SK-N-SH (cell line): ENCODE results near the gene PPP2R3C. TPM values are rescaled to one million over a fixed set of nuclear protein-coding genes. Genes with fewer than 3 reads are reported as not detected.

Experiments used
- CTCF ChIA-PET: fragments of 300-600, 350-600 bp; formaldehyde crosslinking; extraction: SDS; loops from one replicate; lab custom pipeline; 2021; lab: Yijun Ruan, JAX
- POLR2A ChIA-PET: fragments of 350-600 bp; sonication (Branson Sonifier 250); formaldehyde crosslinking; extraction: SDS; loops from one replicate; lab custom pipeline; 2020; ENCODE audit warnings: antibody characterized with exemption, inconsistent platforms; lab: Yijun Ruan, JAX
- DNase-seq: peaks from one replicate; pipeline ENCODE4 v3.0.0; 2012
- H2AFZ ChIP-seq: fragments of 200-600 bp; sonication (generic); 2 replicates; pipeline ENCODE4 v1.8.1; 2016; ENCODE audit warnings: antibody characterized with exemption, mild to moderate bottlenecking, low read depth
- H3F3A ChIP-seq: fragments of 200-600 bp; sonication (generic); replicated peaks from 2 replicates; pipeline ENCODE3; 2016; ENCODE audit warnings: antibody characterized with exemption, mild to moderate bottlenecking; ENCODE audit not compliant: insufficient read depth
- H3K27ac ChIP-seq, 2 experiments: fragments of 200-500 bp in 1 of 2; fragments of 200-600 bp in 1 of 2; sonication (Bioruptor generic) in 1 of 2; sonication (generic), shearing (Covaris generic) in 1 of 2; 2 replicates each; pipeline versions ENCODE4 v1.5.1 to v1.6.1; 2014 to 2016; ENCODE audit warnings: low read depth in 2 of 2, inconsistent platforms in 1 of 2, low read length in 1 of 2, mild to moderate bottlenecking in 1 of 2, mixed read lengths in 1 of 2
- H3K27me3 ChIP-seq: fragments of 200-600 bp; sonication (generic), shearing (Covaris generic); 2 replicates; pipeline ENCODE4 v1.6.1; 2016; ENCODE audit warnings: mixed run types; ENCODE audit not compliant: insufficient read depth
- H3K36me3 ChIP-seq, 2 experiments: fragments of 200-500 bp in 1 of 2; fragments of 200-600 bp in 1 of 2; sonication (Bioruptor generic) in 1 of 2; sonication (generic) in 1 of 2; replicated peaks in 1 of 2; 2 replicates each; pipeline versions ENCODE3 to v1.5.1; 2014 to 2016; ENCODE audit warnings: low read length in 1 of 2, mild to moderate bottlenecking in 1 of 2; ENCODE audit not compliant: insufficient read depth in 2 of 2, control insufficient read depth in 1 of 2
- H3K4me1 ChIP-seq, 2 experiments: fragments of 200-500 bp in 1 of 2; fragments of 200-600 bp in 1 of 2; sonication (Bioruptor generic) in 1 of 2; sonication (generic), shearing (Covaris generic) in 1 of 2; 2 replicates each; pipeline versions ENCODE4 v1.5.1 to v1.6.1; 2014 to 2016; ENCODE audit warnings: low read depth in 1 of 2, low read length in 1 of 2, mixed run types in 1 of 2; ENCODE audit not compliant: insufficient read depth in 2 of 2, control insufficient read depth in 1 of 2
- H3K4me2 ChIP-seq: fragments of 200-600 bp; sonication (generic), shearing (Covaris generic); 2 replicates; pipeline ENCODE4 v1.6.1; 2017; ENCODE audit warnings: mixed run types
- H3K4me3 ChIP-seq, 2 experiments: fragments of 200-500 bp in 1 of 2; fragments of 200-600 bp in 1 of 2; sonication (Bioruptor generic) in 1 of 2; sonication (generic), shearing (Covaris generic) in 1 of 2; 2 replicates each; pipeline versions ENCODE4 v1.5.1 to v1.8.1; 2014 to 2016; ENCODE audit warnings: low read depth in 2 of 2, inconsistent platforms in 1 of 2, low read length in 1 of 2, mild to moderate bottlenecking in 1 of 2, mixed read lengths in 1 of 2, moderate library complexity in 1 of 2
- H3K79me2 ChIP-seq: fragments of 200-600 bp; sonication (generic); 2 replicates; pipeline ENCODE4 v1.8.1; 2017; ENCODE audit warnings: mild to moderate bottlenecking; ENCODE audit not compliant: insufficient read depth
- H3K9ac ChIP-seq: fragments of 200-600 bp; sonication (generic); 2 replicates; pipeline ENCODE4 v1.6.1; 2017; ENCODE audit warnings: mixed run types
- H3K9me2 ChIP-seq: fragments of 200-600 bp; sonication (generic); 2 replicates; pipeline ENCODE4 v1.6.1; 2017; ENCODE audit warnings: mixed run types
- H3K9me3 ChIP-seq: fragments of 200-600 bp; sonication (generic); 2 replicates; pipeline ENCODE4 v1.6.1; 2017; ENCODE audit warnings: mixed run types, mild to moderate bottlenecking, moderate library complexity
- H4K20me1 ChIP-seq: fragments of 200-600 bp; sonication (generic); 2 replicates; pipeline ENCODE4 v1.6.1; 2017; ENCODE audit warnings: mild to moderate bottlenecking, mixed run types; ENCODE audit not compliant: insufficient read depth
- CHD2 ChIP-seq: fragments of 150-350 bp; IDR thresholded peaks from 2 replicates; pipeline ENCODE4 v1.6.1; 2018; ENCODE audit warnings: low read length; ENCODE audit not compliant: partially characterized antibody
- ELF1 ChIP-seq: IDR thresholded peaks from 2 replicates; pipeline ENCODE4 v1.4.0; 2012
- EZH2phosphoT487 ChIP-seq: fragments of 200-600 bp; sonication (generic); IDR thresholded peaks from 2 replicates; pipeline ENCODE4 v1.6.1; 2017; ENCODE audit warnings: low read depth, mixed run types, mild to moderate bottlenecking, antibody characterized with exemption, moderate library complexity, borderline replicate concordance
- FOSL2 ChIP-seq: IDR thresholded peaks from 2 replicates; pipeline ENCODE4 v1.4.0; 2012; ENCODE audit warnings: low read depth, mild to moderate bottlenecking, moderate library complexity, borderline replicate concordance
- FOXJ3 ChIP-seq: sonication (generic); formaldehyde crosslinking; IDR thresholded peaks from 2 replicates; pipeline ENCODE4 v1.5.1; 2020; ENCODE audit warnings: mild to moderate bottlenecking, missing genetic modification reagents
- JUND ChIP-seq: IDR thresholded peaks from 2 replicates; pipeline ENCODE4 v1.4.0; 2012
- POLR2AphosphoS5 ChIP-seq: IDR thresholded peaks from 2 replicates; pipeline ENCODE4 v1.6.1; 2012; ENCODE audit warnings: low read depth, low read length
- SMC3 ChIP-seq: IDR thresholded peaks from 2 replicates; pipeline ENCODE4 v1.6.1; 2012; ENCODE audit warnings: low read depth, low read length, improper control_type of control experiment
- TCF12 ChIP-seq: IDR thresholded peaks from 2 replicates; pipeline ENCODE4 v1.4.0; 2012
- WGBS: methylation state at CpG from one replicate; pipeline ENCODE4 v1.1.6; 2017; ENCODE audit warnings: low lambda C conversion rate; 5-methylcytosine and 5-hydroxymethylcytosine counted together
- polyA plus RNA-seq, 3 experiments: library from polyadenylated mRNA; depleted of rRNA; stranded (reverse); fragments of >200 nt; gene quantifications; 2 replicates each; pipeline ENCODE4 v1.2.3, GENCODE V29; 2012
- TF ChIP-seq, protein P1 (sequence below): IDR thresholded peaks from 2 replicates; pipeline ENCODE4 v1.4.0; 2012; ENCODE audit warnings: low read depth
- TF ChIP-seq, protein P2 (sequence below): IDR thresholded peaks from 2 replicates; pipeline ENCODE4 v1.6.1; 2012; ENCODE audit warnings: mild to moderate bottlenecking, low read depth, low read length, moderate library complexity
- TF ChIP-seq, protein P3 (sequence below): IDR thresholded peaks from 2 replicates; pipeline ENCODE4; 2012

Gene PPP2R3C
- polyA plus RNA-seq, 1 of the 3 experiments (the other 2 are of a cell fraction), result 6.2 TPM

GRCh38 chr14:35046751-35047536, 74.8 kb downstream of the PPP2R3C start:
- H4K20me1 ChIP-seq, result no peaks in the 10 kb centered on the region
- POLR2A ChIA-PET, result interaction anchor here (0.6 to 2.0 kb wide), 5 partner anchors 64 to 471 kb away, joined by 3 to 9 read pairs (median 3); partner anchors contain the start of genes BAZ1A, PPP2R3C and SRP54
- no peaks in the 10 kb centered on the region for H3K9me2 ChIP-seq
- H3K9ac ChIP-seq, result peak overlapping the region; percentile 87
- H3K4me3 ChIP-seq, result peak overlapping the region; percentile 63 to 70
- H3K4me2 ChIP-seq, result peak overlapping the region; percentile 91
- peaks cover 3 to 7% of the 10 kb centered on the region in 2 experiments for H3K36me3 ChIP-seq
- TF ChIP-seq ELF1, result no peak
- TF ChIP-seq TCF12, result no peak
- TF ChIP-seq, protein P1, sequence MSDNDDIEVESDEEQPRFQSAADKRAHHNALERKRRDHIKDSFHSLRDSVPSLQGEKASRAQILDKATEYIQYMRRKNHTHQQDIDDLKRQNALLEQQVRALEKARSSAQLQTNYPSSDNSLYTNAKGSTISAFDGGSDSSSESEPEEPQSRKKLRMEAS, result peak; percentile 20; the same call in 1 of the 2 replicates
- TF ChIP-seq, protein P2, sequence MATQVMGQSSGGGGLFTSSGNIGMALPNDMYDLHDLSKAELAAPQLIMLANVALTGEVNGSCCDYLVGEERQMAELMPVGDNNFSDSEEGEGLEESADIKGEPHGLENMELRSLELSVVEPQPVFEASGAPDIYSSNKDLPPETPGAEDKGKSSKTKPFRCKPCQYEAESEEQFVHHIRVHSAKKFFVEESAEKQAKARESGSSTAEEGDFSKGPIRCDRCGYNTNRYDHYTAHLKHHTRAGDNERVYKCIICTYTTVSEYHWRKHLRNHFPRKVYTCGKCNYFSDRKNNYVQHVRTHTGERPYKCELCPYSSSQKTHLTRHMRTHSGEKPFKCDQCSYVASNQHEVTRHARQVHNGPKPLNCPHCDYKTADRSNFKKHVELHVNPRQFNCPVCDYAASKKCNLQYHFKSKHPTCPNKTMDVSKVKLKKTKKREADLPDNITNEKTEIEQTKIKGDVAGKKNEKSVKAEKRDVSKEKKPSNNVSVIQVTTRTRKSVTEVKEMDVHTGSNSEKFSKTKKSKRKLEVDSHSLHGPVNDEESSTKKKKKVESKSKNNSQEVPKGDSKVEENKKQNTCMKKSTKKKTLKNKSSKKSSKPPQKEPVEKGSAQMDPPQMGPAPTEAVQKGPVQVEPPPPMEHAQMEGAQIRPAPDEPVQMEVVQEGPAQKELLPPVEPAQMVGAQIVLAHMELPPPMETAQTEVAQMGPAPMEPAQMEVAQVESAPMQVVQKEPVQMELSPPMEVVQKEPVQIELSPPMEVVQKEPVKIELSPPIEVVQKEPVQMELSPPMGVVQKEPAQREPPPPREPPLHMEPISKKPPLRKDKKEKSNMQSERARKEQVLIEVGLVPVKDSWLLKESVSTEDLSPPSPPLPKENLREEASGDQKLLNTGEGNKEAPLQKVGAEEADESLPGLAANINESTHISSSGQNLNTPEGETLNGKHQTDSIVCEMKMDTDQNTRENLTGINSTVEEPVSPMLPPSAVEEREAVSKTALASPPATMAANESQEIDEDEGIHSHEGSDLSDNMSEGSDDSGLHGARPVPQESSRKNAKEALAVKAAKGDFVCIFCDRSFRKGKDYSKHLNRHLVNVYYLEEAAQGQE, result peak; percentile 85
- no peak for TF ChIP-seq SMC3
- no peak for TF ChIP-seq CHD2
- no peak for TF ChIP-seq FOXJ3 (CRISPR knock-in tag)
- TF ChIP-seq FOSL2, result no peak
- TF ChIP-seq EZH2phosphoT487, result no peak
- no peak for TF ChIP-seq POLR2AphosphoS5
- TF ChIP-seq JUND, result no peak
- TF ChIP-seq, protein P3, sequence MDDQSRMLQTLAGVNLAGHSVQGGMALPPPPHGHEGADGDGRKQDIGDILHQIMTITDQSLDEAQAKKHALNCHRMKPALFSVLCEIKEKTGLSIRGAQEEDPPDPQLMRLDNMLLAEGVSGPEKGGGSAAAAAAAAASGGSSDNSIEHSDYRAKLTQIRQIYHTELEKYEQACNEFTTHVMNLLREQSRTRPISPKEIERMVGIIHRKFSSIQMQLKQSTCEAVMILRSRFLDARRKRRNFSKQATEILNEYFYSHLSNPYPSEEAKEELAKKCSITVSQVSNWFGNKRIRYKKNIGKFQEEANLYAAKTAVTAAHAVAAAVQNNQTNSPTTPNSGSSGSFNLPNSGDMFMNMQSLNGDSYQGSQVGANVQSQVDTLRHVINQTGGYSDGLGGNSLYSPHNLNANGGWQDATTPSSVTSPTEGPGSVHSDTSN, result no peak
- CTCF ChIA-PET, result interaction anchor here (0.9 to 1.6 kb wide), 2 partner anchors 16 to 75 kb away, joined by 4 to 5 read pairs; partner anchors contain the start of gene PPP2R3C
- peaks cover 2 to 15% of the 10 kb centered on the region in 2 experiments; a peak in 3 of 4 replicates for H3K4me1 ChIP-seq
- no peak for DNase-seq
- H3F3A ChIP-seq, result peaks cover 14% of the 10 kb centered on the region
- peak overlapping the region; percentile 78 to 87 for H3K27ac ChIP-seq
- peaks cover 44% of the 10 kb centered on the region for H3K79me2 ChIP-seq
- H3K27me3 ChIP-seq, result no peaks in the 10 kb centered on the region
- H2AFZ ChIP-seq, result peak overlapping the region; percentile 83
- 29% methylated on average over 19 of the region's 23 CpGs for WGBS
- no peaks in the 10 kb centered on the region for H3K9me3 ChIP-seq
